AG04449 (cell line): ENCODE data around the gene MATCAP1.
A peak's percentile ranks its signal among the peaks of the same experiment; 100 is the strongest.

Experiments used
- CTCF ChIA-PET: fragments of 350-600 bp; formaldehyde crosslinking; extraction: SDS; loops from one replicate; lab custom pipeline; 2021; ENCODE audit warnings: antibody characterized with exemption; lab: Yijun Ruan, JAX
- POLR2A ChIA-PET: fragments of 400-600, 350-600 bp; formaldehyde crosslinking; extraction: SDS; loops from one replicate; lab custom pipeline; 2020; ENCODE audit warnings: antibody characterized with exemption, inconsistent platforms; lab: Yijun Ruan, JAX
- DNase-seq: peaks from one replicate; pipeline ENCODE4 v3.0.0-alpha.2; 2010; ENCODE audit warnings: low read depth, low spot score
- H3K4me3 ChIP-seq: 2 replicates; pipeline ENCODE4 v1.5.1; 2011; ENCODE audit warnings: low read depth, mild to moderate bottlenecking, control low read depth, low read length
- CTCF ChIP-seq: IDR thresholded peaks from one replicate; pipeline ENCODE4 v1.5.1; 2011; ENCODE audit warnings: mild to moderate bottlenecking, moderate library complexity, low read length, control low read depth, inconsistent platforms; ENCODE audit not compliant: insufficient read depth; ENCODE audit errors: missing control alignments

Gene MATCAP1

GRCh38 chr16:67183627-67184452 lies at the start of gene MATCAP1:
Gene MATCAP1, minus strand, starts transcription at chr16:67183963. Its CDS starts 3,353 bp downstream, at chr16:67180610.
- peak; percentile 82 for DNase-seq

GRCh38 chr16:67230809-67231660 lies 47.3 kb upstream of the MATCAP1 start:
- CTCF ChIA-PET: interaction anchor here (1.5 kb wide), 1 partner anchor 197 kb away, joined by 6 read pairs; no protein-coding TSS in a partner anchor
- no peak for TF ChIP-seq CTCF

More at GRCh38 chr16:67183627-67184452, at the start of gene MATCAP1:
- TF ChIP-seq CTCF: no peak
- peak within 1 kb of the TSS; percentile 74 for H3K4me3 ChIP-seq
- CTCF ChIA-PET: interaction anchor here (0.7 to 10.2 kb wide), 24 partner anchors 11 to 289 kb away, joined by 3 to 128 read pairs (median 10); partner anchors contain the start of genes CES3, FBXL8, NOL3 and TRADD
- POLR2A ChIA-PET: interaction anchor here (1.6 kb wide), 1 partner anchor 64 kb away, joined by 4 read pairs; the partner anchor contains the start of gene FHOD1

GRCh38 chr16:67229906-67230808 lies 46.4 kb upstream of the MATCAP1 start:
- H3K4me3 ChIP-seq: no peak overlapping the region
- DNase-seq: no peak
- POLR2A ChIA-PET: interaction anchor here (0.8 to 4.3 kb wide), 2 partner anchors 9 to 14 kb away, joined by 3 to 20 read pairs; no protein-coding TSS in a partner anchor
- CTCF ChIA-PET: no interaction called here
- TF ChIP-seq CTCF: no peak

More at GRCh38 chr16:67230809-67231660, 47.3 kb upstream of the MATCAP1 start:
- POLR2A ChIA-PET: interaction anchor here (0.8 to 2.0 kb wide), 3 partner anchors 10 to 14 kb away, joined by 3 to 6 read pairs (median 3); no protein-coding TSS in a partner anchor
- H3K4me3 ChIP-seq: no peak overlapping the region
- no peak for DNase-seq

GRCh38 chr16:67228905-67229304 lies 45.1 kb upstream of the MATCAP1 start:
- DNase-seq: no peak
- CTCF ChIA-PET: no interaction called here
- POLR2A ChIA-PET: interaction anchor here (0.9 to 4.3 kb wide), 3 partner anchors 10 to 17 kb away, joined by 3 to 20 read pairs (median 3); no protein-coding TSS in a partner anchor
- H3K4me3 ChIP-seq: no peak overlapping the region
- no peak for TF ChIP-seq CTCF

GRCh38 chr16:67228034-67228785 lies 44.4 kb upstream of the MATCAP1 start:
- DNase-seq: no peak
- CTCF ChIA-PET: interaction anchor here (1.0 to 2.4 kb wide), 7 partner anchors 12 to 188 kb away, joined by 3 to 8 read pairs (median 4); partner anchors contain the start of genes FHOD1, SLC9A5 and ZDHHC1
- peak overlapping the region; percentile 98 for H3K4me3 ChIP-seq

More at GRCh38 chr16:67228034-67228785, 44.4 kb upstream of the MATCAP1 start:
- POLR2A ChIA-PET: interaction anchor here (1.1 to 4.3 kb wide), 5 partner anchors 9 to 20 kb away, joined by 3 to 20 read pairs (median 7); partner anchors contain the start of genes FHOD1 and SLC9A5
- TF ChIP-seq CTCF: no peak
